T-helper 2 cell (primary cell): ENCODE results near the gene OR2L8.

Experiments
- DNase-seq, 5 experiments: peaks; one replicate each; pipeline versions ENCODE4 v3.0.0 to v3.0.0-alpha.2; 2012 to 2022

Gene OR2L8

GRCh38 chr1:247998811-247999210 is 50.2 kb downstream of the OR2L8 start:
- no peak for DNase-seq
